GM21737 (cell line): ENCODE measurements around the gene UVRAG.
A peak's percentile ranks its signal among the peaks of the same experiment; 100 is the strongest.

Experiments
- ATAC-seq: cut with Tn5 transposase; IDR thresholded peaks from one replicate; pipeline ENCODE4 v1.9.1; 2021; ENCODE audit warnings: mild to moderate bottlenecking, moderate library complexity; ENCODE audit not compliant: unreplicated experiment

The UVRAG gene

GRCh38 chr11:75814677-75815344 is at the start of gene UVRAG:
Gene UVRAG (plus strand): TSS chr11:75815210. CDS start chr11:75815408, 198 bp downstream.
- peak; percentile 78 for ATAC-seq

- no peak for ATAC-seq
These were observed 48.4 kb upstream of the UVRAG start for GRCh38 chr11:75766443-75767227.

- ATAC-seq = no peak
These were observed 47.8 kb upstream of the UVRAG start for GRCh38 chr11:75767228-75767572.

- no peak for ATAC-seq
These were observed 47.3 kb upstream of the UVRAG start for GRCh38 chr11:75767793-75768111.

- ATAC-seq = peak; percentile 69
These were observed 46.7 kb upstream of the UVRAG start, which contains the start of gene DGAT2 for GRCh38 chr11:75768112-75768908. Gene DGAT2 (plus strand): TSS chr11:75768778. CDS start chr11:75768992, 214 bp downstream.

- no peak for ATAC-seq
These were observed 45.9 kb upstream of the UVRAG start for GRCh38 chr11:75768909-75769771.

- no peak for ATAC-seq
These were observed 44.9 kb upstream of the UVRAG start for GRCh38 chr11:75770102-75770501.

- ATAC-seq = no peak
These were observed 43.2 kb upstream of the UVRAG start for GRCh38 chr11:75771646-75772410.

GRCh38 chr11:75773595-75774353 is 41.2 kb upstream of the UVRAG start:
- peak; percentile 81 for ATAC-seq

- no peak for ATAC-seq
These were observed 40.0 kb upstream of the UVRAG start for GRCh38 chr11:75775056-75775455.

- ATAC-seq = no peak
These were observed 38.5 kb upstream of the UVRAG start for GRCh38 chr11:75776546-75776945.

GRCh38 chr11:75777461-75778110 is 37.4 kb upstream of the UVRAG start:
- ATAC-seq = no peak

- ATAC-seq = no peak
These were observed 36.0 kb upstream of the UVRAG start for GRCh38 chr11:75778962-75779361.

GRCh38 chr11:75779960-75780359 is 35.0 kb upstream of the UVRAG start:
- no peak for ATAC-seq

- ATAC-seq = no peak
These were observed 34.1 kb upstream of the UVRAG start for GRCh38 chr11:75780888-75781287.

- ATAC-seq = no peak
These were observed 33.7 kb upstream of the UVRAG start for GRCh38 chr11:75781296-75781695.

- ATAC-seq = no peak
These were observed 33.2 kb upstream of the UVRAG start for GRCh38 chr11:75781831-75782230.

- no peak for ATAC-seq
These were observed 32.3 kb upstream of the UVRAG start for GRCh38 chr11:75782540-75783263.
